Anterior cingulate cortex (tissue), 58 donors: ENCODE data around the gene ELP1.

Experiments used
- DNase-seq, 58 donors: peaks; one replicate each; lab custom pipeline; 2025; lab: John Stamatoyannopoulos, UW

The ELP1 gene

GRCh38 chr9:108834959-108835665, 98.8 kb downstream of the ELP1 start:
- DNase-seq = no peak

- DNase-seq = no peak
These were observed 101.8 kb downstream of the ELP1 start for GRCh38 chr9:108832179-108832500.

DNA sequence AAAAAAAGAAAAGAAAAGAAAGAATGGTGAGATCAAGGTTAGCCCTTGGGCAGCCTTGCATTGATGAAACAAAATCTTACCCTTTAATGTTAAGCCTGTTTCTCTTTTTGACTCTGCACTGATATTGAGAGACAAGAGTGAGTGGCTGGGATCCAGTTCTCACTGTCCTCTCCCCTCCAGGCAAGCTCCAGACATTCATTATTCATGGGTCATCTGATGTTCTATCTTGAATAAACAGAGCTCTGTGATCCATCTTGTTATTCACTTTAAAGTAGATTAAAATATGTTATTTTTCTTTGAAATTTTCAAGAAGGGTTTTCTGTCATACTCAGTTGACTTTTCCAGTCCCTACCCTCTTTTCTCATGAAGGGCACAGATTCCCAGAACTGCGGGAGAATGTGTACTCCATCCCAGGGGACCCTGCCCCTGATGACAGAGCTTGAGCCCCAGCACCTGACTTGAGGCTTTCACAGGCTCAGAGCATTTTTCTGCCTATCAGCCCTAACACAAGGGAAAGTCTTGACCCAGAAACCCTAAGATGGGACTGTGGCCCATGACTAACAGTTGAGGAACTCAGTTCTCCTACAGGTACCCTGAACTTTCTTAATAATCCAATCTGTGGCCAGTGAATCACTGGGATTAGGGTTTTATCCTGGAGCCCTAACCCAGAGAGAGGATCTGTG, 102.3 kb downstream of the ELP1 start:
- no peak for DNase-seq

GRCh38 chr9:108830272-108830671, 103.7 kb downstream of the ELP1 start:
- DNase-seq = no peak

GRCh38 chr9:108823829-108824228, 110.1 kb downstream of the ELP1 start:
- no peak for DNase-seq
